OCI-M2 (cell line): Measurements from ENCODE around the gene KRTAP4-12.
"Not testable (repeated sequence)": the region's sequence is repeated elsewhere in the genome, so short reads cannot be mapped to it uniquely, and the experiment has no call there.

Experiments used
- DNase-seq: peaks from one replicate; lab custom pipeline; 2025; ENCODE audit not compliant: unreplicated experiment; lab: John Stamatoyannopoulos, UW

KRTAP4-12 gene

GRCh38 chr17:41096055-41096454 is 27.9 kb downstream of the KRTAP4-12 start:
- DNase-seq, result no peak

GRCh38 chr17:41088760-41089352 is 35.1 kb downstream of the KRTAP4-12 start:
- not testable (repeated sequence) for DNase-seq

- DNase-seq, result not testable (repeated sequence)
Observed at GRCh38 chr17:41084100-41084856, 39.7 kb downstream of the KRTAP4-12 start, which contains the start of gene KRTAP4-7. Gene KRTAP4-7, plus strand, starts transcription at chr17:41084150. Its CDS starts 57 bp downstream, at chr17:41084207.

- not testable (repeated sequence) for DNase-seq
Observed at GRCh38 chr17:41083427-41083826, 40.6 kb downstream of the KRTAP4-12 start.

- DNase-seq, result no peak
Observed at GRCh38 chr17:41082626-41083025, 41.4 kb downstream of the KRTAP4-12 start.

- DNase-seq, result no peak
Observed at GRCh38 chr17:41076788-41077187, 47.2 kb downstream of the KRTAP4-12 start.

- no peak for DNase-seq
Observed at GRCh38 chr17:41073676-41074075, 50.3 kb downstream of the KRTAP4-12 start.
